ENCODE results near the gene GPS2. TPM values are rescaled to one million over a fixed set of nuclear protein-coding genes. Genes with fewer than 3 reads are reported as not detected.

GPS2 gene
- total RNA-seq, 1 donor from 2014 or later: 68.8 TPM

DNA sequence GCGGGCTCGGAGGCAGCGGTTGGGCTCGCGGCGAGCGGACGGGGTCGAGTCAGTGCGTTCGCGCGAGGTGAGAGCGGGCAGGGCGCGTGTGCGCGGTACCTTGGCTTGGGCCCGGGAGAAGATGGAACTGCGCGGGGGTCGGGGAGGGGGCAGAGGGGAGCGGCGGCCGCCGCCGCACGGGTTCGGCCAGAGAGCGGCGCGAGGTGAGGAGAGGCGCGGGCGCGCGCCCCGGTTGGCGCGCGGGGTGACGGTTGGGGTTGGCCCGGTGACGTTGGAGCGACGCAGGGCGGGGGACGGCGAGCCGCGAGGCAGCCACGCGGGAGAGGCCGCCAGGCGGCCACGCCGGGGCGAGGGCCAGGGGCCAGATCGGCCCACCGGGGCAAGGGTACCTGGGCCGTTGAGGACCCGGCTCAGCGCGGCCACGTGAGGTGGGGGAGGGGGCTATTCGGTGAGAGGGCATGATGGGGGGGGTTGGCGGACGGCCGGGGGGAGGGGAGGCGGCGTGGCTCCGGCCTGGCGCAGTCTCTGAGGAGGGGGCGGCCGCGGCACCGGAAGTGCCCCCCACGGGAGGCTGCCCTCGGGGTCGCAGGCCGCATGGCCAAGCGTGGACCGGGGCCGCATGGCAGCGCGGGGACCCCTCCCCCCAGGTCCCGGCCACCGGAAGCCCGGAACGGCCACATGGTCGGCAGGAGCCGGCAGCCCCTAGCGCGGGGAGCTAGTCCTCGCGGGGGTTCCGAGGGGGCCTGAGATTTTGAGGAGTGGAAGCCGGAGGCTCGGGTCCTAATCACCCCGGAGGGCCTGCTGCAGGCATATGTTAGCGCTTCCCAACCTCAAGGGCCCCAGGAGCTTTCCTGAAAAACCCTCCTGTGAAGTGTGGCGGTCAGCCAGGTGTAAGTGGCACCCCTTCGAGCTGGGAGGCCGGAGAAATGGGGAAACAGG lies 7.2 kb downstream of the GPS2 start:
- ATAC-seq (ENCODE audit: poor library complexity) (peak; percentile 31), DNase-seq (peak; percentile 65)
- intact Hi-C loops (cut with DNase I): no loop called here

DNA sequence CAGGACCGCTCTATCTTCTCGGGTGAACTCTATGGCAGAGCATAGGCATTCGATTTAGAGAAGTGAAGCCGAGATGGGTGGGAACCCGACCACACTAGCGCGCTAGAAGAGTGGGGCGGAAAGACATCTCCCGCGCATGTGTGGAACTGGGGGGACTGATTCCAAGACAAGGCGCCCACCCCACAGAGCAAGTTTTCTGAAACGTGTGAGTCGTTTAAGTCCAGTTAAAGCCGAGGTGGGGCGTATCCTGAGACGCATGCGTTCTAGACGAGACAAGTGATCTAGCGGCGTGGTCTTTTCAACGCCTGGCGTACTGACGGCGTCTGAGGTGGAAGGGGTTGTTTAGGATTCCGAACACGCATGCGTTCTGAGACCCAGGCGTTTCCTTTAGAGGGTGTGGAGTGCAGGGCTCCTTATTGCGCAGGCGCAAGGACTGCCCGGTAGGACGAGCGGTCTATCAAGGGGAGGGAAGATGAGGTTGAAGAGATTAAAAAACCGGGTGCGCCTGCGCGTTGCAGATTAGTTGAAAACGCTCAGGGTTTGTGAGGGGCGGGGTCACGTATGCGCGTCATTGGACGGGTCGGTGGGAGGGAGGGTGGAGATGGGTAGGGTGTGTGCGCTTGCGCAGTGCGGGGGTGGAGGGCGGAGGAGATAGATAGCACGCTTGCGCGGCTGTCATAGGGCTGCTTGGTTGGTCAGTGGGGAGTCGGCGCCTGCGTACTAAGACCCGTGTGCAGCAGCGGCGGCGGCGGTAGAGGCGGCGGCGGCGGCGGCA lies 8.1 kb downstream of the GPS2 start, which contains the start of gene EIF5A:
EIF5A (plus strand) TSS at position 718 of the 775 bp plus-strand sequence. CDS start 2,008 bp downstream, outside the sequence.
- peak; percentile 100 for DNase-seq
- peak; percentile 93 for ATAC-seq (ENCODE audit: poor library complexity)
- intact Hi-C loops (cut with DNase I): no loop called here

DNA sequence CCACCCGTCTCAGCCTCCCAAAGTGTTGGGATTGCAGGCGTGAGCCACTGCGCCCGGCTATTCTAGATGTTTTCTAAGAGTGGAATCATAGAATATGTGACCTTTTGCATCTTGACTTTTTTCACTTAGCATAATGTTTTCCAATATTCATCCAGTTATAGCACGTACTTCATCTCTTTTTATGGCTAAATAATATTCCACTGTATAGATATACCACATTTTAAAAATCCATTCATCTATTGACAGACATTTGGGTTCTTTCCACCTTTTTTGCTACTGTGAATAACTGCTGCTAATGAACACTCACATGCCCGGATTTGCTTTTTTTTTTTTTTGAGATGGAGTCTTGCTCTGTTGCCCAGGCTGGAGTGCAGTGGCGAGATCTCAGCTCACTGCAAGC lies 11.0 kb downstream of the GPS2 start:
- ATAC-seq (ENCODE audit: poor library complexity): no peak
- intact Hi-C loops (cut with DNase I): no loop called here
- no peak for DNase-seq

DNA sequence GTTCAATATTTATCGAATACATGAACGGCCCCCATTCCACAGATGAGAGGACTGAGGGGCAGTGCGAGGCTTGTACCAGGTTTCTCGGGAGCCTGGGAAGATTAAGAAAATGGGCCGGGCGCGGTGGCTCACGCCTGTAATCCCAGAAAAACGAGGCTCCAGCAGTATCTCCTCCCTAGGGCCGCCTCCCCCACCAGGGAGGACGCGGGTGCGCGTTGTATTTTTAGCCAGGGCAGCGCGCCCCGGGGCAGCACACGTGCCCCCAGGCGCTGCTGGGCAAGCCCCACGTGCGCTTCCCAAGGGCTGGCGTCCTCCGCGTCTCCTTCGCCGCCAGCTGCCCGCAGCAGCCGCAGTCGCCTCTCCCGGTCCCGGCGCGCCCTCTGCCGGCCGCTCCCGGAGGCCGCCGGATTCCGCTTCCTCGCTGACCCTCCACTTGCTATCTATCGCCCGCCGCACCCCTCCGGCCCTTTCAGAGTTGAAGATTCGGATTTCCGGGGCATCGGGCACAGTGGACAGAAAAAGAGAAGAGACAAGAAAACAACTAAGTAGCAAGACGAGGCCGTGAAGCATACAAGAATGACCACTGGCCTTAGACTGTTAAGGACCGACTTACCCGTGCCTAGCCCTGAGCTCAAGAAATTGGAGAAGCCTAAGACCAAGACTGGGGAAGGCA lies 18.8 kb downstream of the GPS2 start:
- DNase-seq: peak; percentile 89
- peak; percentile 88 for ATAC-seq (ENCODE audit: poor library complexity)
- intact Hi-C loops (cut with DNase I): loop anchor here (1.0 kb wide), 1 partner anchor 15 kb away; the partner anchor contains the start of gene SLC2A4

DNA sequence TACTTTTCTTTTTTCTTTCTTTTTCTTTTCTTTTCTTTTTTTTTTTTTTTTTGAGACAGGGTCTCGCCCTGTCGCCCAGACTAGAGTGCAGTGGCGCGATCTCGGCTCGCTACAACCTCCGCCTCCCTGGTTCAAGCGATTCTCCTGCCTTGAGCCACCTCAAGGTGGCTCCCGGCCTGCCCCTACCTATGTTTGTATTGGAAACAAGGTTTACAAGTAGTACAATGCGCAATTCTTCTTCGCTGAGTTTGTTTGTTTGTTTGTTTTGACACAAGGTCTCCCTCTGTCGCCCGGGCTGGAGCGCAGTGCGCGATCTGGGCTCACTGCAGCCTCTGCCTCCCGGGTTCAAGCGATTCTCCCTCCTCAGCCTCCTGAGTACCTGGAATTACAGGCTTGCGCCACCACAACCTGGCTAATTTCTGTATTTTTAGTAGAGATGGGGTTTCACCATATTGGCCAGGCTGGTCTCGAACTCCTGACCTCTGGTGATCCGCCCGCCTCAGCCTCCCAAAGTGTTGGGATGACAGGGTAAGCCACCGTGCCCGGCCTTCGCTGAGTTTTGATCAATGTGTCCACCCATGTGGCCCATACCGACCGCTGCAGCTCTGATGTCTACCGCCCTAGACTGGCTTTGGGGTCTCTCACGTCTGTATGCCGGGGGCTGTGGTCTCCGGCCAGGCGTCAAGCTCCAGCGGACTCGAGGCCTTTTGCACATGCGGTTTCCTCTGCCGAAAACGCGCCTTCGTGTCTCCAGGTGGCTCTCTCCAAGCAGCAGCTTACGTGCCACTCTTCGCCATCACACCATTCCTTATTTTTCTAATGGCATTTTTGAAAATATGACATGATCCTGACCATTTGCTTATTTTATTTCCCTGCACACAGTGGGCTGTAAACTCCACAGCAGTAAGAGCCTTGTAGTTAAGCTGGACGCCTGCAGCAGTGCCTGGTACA lies 19.7 kb downstream of the GPS2 start:
- intact Hi-C loops (cut with DNase I): loop anchor here (1.0 kb wide), 1 partner anchor 14 kb away; the partner anchor contains the start of gene SLC2A4
- ATAC-seq (ENCODE audit: poor library complexity) (peak; percentile 2), DNase-seq (no peak)

DNA sequence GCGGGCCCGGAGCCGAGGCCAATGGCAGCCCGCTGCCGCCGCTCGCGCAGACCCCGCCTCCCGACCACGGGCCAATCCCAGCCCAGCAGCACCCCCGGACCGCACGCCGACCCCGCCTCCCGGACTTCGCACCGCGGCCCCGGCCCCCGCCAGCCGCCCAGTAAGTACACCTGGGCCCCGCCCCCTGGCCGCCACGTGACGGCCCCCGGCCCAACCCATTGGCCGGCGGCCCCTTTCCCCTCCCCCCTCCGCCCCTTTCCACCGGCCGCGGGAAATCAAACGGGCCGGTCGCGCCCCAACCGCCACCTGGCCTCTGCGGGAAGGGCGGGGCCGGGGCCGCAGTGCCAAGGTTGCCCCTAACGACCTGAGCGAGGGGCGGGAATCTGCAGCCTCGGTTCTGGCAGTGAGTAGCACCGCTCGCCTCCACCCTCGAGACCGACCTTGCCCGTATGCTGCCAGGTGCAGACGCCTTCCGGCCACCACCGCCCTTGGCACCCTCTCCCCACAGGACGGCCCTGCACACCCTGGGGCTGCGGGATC lies 20.5 kb downstream of the GPS2 start, which contains the start of gene YBX2:
YBX2 (minus strand) TSS at position 26 of the 540 bp plus-strand sequence. CDS start 139 bp downstream, outside the sequence.
- DNase-seq (peak; percentile 78), ATAC-seq (ENCODE audit: poor library complexity) (peak; percentile 18)
- intact Hi-C loops (cut with DNase I): no loop called here

DNA sequence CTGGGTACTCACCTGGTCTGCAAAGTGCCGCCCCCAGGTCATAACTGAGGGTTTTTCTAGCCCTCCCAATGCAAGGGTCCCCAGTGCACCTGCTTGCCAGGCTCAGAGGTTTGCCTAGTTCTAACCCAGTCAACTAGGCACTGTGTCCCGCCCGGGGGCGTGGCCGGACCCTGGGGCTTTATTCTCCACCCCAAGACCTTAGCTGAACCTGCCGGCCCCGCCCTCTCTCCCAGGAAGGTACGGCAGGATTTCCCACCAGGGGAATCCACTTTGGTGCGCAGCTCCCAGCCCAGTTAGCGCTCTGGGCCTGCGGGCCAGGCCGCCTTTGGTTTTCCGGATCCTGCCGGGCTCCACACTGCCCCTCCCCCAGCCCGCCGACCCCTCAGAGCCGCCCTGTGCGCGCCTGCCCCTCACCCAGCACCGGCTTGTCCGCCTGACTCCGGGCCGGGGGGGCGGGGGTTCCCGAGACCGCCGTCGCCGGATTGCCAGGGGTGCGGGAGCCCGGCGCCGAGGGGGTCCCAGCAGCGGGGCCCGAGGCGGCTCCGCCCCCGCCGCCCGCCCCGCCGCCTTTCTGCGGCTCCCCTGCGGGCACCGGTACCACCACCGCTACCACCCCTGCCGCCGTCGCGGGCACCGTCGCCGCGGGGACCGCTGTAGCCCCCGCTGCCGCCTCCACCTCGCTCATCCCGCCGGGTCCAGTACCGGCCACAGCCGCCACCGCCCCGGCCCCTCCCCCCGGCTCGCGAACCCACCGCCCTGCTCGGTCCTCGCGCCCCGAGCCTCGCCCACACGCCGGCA lies 21.1 kb downstream of the GPS2 start:
- intact Hi-C loops (cut with DNase I): no loop called here
- DNase-seq (peak; percentile 47), ATAC-seq (ENCODE audit: poor library complexity) (no peak)

DNA sequence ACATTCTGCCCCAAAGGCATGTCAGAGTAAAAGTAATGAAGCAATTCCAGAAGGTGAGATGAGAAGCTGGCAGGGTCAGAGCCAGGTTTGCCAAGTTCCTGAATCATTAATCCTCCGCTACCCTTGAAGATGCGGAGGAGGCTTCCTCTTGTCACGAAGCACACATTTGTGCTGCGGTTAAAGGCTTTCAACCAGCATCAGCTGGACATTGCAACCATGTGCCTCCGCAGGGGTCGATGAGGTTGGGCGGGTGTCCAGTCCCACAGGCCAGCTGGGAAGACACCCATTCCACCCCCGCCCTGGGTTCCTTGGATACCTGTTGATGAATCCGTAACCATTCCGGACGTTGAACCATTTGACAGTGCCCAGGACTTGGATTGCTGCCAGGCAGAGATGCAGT lies 22.0 kb downstream of the GPS2 start:
- intact Hi-C loops (cut with DNase I): no loop called here
- DNase-seq: no peak
- no peak for ATAC-seq (ENCODE audit: poor library complexity)

DNA sequence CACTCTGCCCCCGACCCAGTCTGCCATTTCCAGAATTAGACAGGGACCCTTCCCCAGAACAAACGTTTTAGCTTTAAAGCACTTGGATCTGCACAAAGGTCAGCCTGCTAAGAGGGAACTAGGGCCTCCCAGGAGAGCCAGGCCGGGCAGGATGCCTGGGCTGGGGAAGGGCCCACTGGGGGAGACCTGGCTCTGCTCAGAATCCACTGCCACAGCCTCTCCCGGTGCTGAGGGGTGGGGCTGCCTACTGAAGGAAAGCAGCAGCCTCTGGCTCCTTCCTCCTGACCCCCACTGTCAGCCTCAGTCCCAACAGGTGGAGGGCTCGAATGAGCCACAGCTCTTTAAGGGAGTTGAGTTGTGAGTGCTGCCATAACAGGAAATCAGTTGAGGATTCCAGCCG lies 22.4 kb downstream of the GPS2 start:
- DNase-seq (peak; percentile 57), ATAC-seq (ENCODE audit: poor library complexity) (no peak)
- intact Hi-C loops (cut with DNase I): no loop called here

DNA sequence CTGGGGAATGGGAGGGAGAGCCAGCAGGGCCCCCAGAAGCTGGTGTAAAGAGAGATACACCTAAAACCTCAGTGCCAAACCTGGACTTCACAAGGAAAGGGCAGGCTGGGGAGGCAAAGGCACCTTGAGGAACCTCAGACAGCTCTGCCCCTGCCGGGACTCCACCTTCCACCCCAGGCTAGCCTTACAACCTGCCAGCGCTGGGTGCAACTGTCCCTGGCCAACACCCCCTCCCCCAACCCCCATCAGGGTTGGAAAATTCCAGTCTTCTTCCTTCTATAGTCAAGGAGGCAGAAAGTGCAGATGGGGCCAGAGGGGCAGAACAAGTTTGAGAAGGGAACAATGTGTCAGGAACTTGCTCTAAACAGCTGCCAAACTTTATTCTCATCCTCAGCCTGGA lies 23.0 kb downstream of the GPS2 start:
- no peak for DNase-seq
- no peak for ATAC-seq (ENCODE audit: poor library complexity)
- intact Hi-C loops (cut with DNase I): no loop called here

DNA sequence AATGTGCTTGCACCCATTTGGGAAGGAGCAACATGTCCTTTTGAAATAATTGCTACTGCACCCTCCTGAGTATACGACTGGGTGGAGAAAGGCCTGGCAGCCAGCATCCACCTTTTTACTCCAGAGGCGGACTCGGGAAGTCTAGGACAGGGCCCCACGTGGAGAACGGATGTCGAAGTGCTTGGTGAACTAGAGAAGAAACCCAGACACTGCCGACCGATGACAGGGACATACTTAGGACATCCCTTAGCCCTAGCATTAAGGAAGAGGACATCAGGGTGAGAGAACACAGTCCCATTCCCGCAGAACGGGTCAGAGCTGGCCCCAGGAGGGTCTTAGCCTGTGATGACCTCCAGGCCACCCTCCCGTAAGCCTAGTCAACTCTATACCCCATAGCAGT lies 24.5 kb downstream of the GPS2 start:
- intact Hi-C loops (cut with DNase I): no loop called here
- DNase-seq: no peak
- ATAC-seq (ENCODE audit: poor library complexity): peak; percentile 1

DNA sequence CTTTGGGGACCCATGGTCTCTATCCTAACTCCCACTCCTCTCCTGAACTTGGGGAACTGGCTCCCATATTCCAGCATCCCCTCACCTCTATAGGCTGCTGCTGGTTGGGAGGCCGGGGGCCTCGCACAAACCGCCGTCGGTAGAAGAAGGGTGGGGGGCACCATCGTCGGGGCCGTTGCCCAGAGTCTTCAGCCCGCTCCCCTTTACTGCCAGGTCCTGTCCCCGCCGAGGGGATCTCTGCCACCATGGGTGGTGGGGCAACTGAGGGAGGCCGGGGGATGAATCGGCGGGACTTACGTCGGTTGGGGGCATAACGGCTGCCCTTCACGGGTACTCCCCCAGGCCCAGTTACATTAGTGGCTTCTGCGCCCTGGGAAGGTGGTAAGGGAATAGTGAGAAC lies 25.0 kb downstream of the GPS2 start:
- ATAC-seq (ENCODE audit: poor library complexity): peak; percentile 1
- no peak for DNase-seq
- intact Hi-C loops (cut with DNase I): no loop called here

DNA sequence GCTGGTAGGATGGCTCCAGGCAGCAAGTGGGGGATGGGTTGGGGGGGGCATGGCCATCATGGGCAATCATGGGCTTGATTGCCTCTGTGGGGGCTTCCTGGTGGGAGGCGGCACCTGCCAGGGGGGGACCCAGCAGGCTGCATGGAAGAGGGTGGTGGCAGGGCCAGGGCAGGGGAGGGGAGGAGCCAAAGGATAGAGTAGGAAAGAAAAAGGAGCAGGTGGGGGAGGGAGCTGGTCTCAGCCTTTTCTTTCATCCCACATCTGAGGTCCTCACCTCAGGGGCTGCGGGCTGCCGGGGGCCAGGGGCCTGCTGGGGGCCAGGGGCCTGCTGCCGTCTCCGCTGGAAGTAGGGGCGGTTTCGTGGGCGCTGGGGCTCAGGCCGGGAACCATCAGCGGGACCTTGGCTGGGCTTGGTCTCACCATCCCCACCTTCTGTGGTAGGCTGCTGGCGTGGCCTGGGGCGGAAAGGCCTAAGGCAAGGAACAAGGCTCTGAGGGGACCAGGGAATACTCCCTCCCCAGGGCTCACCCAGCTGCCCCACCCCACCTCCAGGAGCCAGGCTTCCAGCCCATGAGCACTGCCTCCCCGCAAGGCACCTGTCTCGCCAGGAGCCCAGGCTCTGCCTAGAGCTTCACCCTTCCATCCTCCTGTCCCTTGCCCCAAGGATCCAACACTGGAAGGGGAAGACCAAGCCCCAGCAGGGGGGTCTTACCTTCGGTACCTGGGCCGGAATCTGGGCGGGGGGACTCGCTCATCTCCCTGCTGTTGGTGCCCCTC lies 25.7 kb downstream of the GPS2 start:
- intact Hi-C loops (cut with DNase I): no loop called here
- DNase-seq (no peak), ATAC-seq (ENCODE audit: poor library complexity) (peak; percentile 16)

DNA sequence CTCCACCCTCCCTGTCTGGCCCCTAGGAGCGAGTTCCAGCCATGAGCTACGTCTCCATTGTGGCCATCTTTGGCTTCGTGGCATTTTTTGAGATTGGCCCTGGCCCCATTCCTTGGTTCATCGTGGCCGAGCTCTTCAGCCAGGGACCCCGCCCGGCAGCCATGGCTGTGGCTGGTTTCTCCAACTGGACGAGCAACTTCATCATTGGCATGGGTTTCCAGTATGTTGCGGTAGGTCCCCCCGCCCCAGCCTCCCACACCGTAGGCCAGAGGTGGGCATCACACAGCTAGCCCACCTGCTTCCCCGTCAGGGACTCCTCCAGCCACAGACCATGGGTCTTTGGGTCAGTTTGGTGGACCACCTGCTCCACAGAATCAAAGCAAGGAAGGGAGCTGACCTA lies 29.5 kb downstream of the GPS2 start:
- DNase-seq (no peak), ATAC-seq (ENCODE audit: poor library complexity) (no peak)
- intact Hi-C loops (cut with DNase I): no loop called here

DNA sequence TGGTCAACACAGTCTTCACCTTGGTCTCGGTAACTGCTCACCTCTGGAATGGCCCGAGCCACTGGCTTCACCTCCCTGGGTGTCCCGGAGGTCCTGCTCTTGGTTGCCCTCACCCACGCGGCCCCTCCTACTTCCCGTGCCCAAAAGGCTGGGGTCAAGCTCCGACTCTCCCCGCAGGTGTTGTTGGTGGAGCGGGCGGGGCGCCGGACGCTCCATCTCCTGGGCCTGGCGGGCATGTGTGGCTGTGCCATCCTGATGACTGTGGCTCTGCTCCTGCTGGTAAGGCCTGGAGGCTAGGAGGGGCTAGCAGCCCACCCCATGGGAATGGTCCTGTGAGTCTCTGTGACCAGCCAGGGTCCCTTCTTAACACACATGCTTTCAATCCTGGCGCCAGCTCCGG lies 30.2 kb downstream of the GPS2 start:
- DNase-seq (no peak), ATAC-seq (ENCODE audit: poor library complexity) (no peak)
- intact Hi-C loops (cut with DNase I): no loop called here
